Stimulated activated CD8-positive, alpha-beta memory T cell treated with anti-CD3 and anti-CD28 coated beads, Interleukin-7, amount 100 ng/mL, for 4 hours (primary cell): ENCODE data around the gene MVD.
"Not testable (repeated sequence)": the region's sequence is repeated elsewhere in the genome, so short reads cannot be mapped to it uniquely, and the experiment has no call there.

Experiments
- DNase-seq, 2 donors: peaks; one replicate each; pipeline ENCODE4 v3.0.0-alpha.2; 2020; ENCODE audit warnings: low read depth in 2 of 2

MVD gene

DNA sequence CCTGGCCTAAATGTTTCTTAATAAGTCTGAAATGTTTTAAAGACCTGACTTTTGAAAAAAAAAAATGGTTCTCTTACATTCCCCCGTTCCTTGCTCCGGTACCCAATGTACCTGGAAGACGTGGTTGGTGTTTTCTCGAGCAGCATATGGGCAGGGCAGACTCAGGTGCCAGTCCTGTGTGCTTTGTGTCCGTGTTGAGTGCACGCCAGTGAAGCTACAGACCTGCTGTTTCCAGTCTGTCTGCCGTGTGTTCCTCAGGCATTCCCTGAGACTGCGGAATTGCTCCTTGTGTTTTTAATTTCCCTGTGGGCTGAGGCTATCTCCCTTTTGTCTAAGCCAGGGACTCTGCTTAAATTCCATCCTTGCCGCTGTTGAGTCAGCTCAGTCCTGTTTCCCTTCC lies 36.2 kb downstream of the MVD start:
- DNase-seq: no peak

- no peak for DNase-seq
Observed at GRCh38 chr16:88624977-88625576, 37.8 kb downstream of the MVD start.

DNA sequence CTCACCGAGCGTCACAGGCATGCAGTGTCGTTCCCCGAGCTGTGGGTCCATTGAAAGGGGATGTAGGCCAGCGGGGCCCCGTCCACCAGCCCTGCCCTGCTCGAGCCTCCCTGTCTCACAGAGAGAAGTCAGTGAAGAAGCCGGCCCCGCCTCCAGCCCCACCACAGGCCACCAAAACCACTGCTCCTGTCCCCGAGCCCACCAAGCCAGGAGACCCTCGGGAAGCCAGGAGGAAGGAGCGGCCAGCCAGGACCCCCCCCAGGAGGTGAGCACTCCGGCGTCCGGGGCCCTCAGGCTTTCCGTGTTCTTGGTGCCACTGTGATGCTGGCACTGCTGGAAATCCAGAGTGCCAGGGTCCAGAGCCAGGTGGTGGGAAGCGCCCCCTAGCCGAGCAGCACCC lies 38.4 kb downstream of the MVD start:
- no peak for DNase-seq

GRCh38 chr16:88623858-88624257 lies 39.0 kb downstream of the MVD start:
- no peak for DNase-seq

DNA sequence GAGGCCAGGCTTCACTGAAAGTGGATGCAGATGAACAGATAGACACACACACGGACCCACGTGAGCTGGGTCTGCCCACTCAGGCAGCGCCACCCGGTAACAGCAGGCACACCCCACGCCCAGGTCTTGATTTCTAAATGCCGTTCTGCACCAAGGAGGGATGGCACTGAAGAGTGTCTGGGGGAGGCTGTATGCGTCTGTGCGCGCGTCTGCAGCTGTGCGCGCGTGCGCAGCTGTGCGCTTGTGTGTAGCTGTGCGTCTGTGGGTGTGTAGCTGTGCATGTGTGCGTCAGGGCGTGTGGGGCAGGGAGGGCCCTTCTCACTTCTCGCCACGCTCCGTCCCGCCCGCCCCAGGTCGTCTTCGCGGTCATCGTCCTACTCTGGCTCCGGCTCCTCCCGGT lies 40.0 kb downstream of the MVD start:
- no peak for DNase-seq

GRCh38 chr16:88622125-88622524 lies 40.8 kb downstream of the MVD start:
- no peak for DNase-seq

DNA sequence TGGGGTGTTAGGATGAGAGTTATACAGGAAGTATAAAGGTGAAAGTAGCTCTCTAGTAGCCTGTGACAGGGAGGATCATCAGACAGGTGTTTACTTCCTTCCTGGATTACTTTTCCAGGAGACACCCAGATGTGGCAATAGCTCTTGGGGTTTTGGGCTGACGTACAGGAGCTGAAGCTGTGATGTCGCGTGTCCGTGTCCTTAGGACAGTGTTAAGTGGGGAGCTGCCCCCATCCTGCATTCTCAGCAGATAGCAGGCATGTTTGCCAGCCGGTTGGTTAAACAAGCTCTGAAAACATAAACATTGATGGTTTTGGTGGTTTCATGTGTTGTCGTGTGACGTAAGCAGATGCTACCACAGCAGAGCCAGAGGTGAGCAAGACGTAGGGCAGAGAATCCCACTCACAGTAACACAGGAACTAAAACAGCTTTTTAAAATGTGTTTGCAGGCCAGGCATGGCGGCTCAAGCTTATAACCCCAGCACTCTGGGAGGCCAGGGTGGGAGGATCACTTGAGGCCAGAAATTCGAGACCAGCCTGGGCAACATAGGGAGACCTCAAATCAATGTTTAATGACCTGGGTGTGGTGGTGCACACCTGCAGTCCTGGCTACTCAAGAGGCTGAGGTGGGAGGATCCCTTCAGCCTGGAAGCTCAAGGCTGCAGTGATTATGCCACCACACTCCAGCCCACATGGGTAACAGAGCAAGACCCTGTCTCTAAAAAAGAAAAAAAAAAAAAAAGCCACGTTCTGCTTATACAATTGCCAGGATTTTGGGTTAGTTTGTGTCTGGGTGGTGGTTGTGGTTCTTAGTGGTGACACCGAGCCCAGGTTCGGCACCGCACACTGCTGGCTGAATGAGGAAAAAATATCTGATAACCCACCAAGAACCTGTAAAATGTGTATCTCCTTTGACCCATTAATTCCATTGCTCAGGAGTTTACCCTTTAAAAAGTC lies 42.8 kb downstream of the MVD start:
- DNase-seq: peak; percentile 53 to 68

DNA sequence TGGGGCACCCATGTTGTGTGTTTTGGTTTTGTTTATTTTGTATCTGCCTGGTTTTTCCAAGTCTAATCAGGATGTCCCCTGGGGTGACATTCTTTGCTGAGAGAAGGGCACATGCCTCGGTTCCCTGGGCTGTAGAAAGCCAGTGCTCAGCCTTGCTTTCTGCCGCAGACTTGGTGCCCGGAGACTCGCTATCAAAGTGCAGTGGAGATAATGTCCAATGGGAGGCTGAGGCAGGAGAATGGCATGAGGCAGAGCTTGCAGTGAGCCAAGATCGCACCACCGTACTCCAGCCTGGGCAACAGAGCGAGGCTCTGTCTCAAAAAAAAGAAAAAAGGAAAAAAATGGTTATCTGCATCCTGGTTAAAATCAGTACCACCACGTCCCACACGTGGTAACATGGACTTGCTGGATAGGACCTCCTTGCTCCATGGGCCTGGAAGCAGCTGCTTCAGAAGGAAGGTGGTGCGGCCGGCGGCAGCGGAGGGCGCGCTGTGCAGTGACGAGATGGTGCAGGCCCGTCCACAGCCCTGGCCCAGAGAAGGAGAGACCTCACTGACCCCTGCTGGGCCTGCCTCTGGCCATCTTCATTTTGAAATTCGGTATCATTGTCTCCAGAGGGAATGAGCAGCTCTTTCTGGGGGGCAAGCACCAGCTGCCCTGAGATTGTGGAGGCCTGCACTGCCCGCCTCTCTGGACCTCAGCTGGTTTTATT lies 43.8 kb downstream of the MVD start:
- DNase-seq: no peak

GRCh38 chr16:88618182-88618955 lies 44.5 kb downstream of the MVD start:
- no peak for DNase-seq

GRCh38 chr16:88617268-88618031 lies 45.4 kb downstream of the MVD start:
- DNase-seq: no peak

DNA sequence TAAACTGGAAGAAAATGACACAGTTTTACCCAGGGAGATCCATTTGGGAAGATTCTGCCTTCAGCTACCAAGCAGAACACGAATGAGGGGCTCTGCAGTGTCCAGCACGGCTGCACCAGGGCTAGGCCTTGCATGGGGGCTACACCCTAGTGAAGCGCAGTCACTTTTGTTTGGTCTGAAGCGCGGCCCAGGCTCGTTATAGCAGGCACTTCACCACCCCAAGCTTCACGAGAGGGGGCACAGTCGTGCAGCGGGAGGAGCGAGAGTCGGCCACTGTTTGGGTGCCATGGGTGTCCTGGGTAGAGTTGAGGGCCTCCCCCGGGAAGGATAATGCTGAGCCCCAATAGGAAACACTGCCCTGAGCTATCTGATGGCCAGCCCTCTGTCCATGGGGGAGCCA lies 46.2 kb downstream of the MVD start:
- DNase-seq: no peak

DNA sequence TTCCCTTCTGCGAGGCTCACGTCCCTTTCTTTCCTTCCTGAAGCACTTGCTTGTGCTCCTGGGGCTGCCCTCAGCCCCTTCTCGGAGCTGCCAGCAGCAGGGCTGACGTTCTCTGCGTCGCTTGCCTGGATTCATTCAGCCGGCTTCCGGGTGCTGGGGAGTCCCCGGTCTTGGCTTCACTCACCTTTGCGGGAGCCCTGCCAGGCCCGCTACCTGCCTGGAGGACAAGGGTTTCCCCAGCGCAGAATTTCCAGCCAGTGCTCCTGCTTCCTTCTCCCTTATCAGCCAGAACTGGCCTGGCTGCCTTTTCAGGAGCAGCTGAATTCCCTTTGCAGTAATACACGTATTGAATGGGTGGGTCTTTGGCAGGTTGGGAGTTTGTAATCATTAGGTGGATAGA lies 46.6 kb downstream of the MVD start:
- DNase-seq: no peak

GRCh38 chr16:88614818-88615580 lies 47.9 kb downstream of the MVD start:
- no peak for DNase-seq

DNA sequence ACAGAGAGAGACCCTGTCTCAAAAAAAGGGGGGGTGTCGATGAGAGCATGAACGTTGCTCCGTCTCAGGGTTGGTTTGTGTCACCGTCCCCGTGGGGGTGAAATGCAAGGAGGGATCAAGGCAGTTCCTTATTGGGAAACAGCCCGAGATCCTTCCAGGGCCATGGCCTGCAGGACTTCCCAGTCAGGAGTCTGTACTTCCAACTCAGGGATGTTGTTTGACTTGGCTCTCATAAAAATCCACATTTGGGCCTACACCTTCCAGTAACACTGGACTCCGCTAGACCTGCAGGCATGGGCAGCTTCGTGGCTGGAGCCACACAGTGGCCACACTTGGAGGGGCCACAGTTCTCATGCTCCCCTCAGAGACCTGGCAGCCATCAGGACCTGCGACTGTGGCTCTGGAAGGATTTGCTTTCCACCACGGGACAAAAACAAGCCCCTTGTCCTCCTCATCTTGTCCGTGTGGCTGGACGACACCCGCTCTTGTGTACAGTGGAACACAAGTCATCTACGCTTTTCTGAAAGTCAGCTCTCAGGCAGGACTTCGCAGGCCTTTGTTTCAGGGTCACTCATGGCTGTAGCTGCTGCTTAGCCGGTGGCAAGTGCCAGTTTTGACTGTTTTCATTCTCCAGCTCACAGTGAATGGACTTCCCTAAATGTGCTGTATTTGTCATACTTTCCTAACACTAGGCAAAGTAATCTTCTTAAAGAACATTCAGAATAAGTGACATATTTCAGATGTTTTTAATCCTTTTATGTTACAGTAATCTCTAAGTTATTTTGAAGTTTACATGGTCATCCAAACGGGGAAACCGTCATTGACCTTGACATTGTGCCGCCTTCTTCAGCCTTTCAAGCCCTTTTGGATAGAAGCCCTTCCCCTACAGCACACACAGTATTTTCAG lies 48.7 kb downstream of the MVD start:
- DNase-seq: no peak

DNA sequence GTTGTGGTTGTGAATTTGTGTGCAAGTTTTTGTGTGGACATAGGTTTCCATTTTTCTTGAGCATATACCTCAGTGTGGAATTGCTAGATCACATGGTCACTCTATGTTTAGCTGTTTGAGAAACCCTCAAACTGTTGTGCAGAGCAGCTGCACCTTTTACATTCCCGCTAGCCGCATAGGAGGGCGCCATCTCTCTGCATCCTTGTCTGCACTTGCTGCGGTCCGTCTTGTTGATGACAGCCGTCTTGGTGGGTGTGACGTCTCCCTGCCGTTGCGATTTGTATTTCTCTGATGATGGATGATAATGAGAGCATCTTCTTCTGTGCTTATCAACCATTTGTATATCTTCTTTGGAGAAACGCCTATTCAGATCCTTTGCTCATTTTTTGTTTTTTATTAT lies 49.6 kb downstream of the MVD start:
- no peak for DNase-seq

GRCh38 chr16:88610909-88611812 lies 51.7 kb downstream of the MVD start:
- no peak for DNase-seq

GRCh38 chr16:88610080-88610479 lies 52.8 kb downstream of the MVD start:
- no peak for DNase-seq

DNA sequence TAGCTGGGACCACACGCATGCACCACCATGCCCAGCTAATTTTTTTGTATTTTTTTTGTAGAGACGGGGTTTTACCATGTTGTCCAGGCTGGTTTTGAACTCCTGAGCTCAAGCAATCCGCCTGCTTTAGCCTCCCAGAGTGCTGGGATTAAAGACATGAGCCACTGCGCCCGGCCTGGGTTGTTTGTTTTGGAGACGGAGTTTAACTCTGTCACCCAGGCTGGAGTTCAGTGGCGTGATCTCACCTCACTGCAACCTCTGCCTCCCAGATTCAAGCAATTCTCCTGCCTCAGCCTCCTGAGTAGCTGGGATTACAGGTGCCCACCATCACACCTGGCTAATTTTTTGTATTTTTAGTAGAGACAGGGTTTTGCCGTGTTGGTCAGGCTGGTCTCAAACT lies 53.5 kb downstream of the MVD start:
- not testable (repeated sequence) for DNase-seq
